Neural progenitor cell (in vitro differentiated cells): ENCODE data around the gene SLC24A1. TPM values are rescaled to one million over a fixed set of nuclear protein-coding genes. Genes with fewer than 3 reads are reported as not detected.

ENCODE experiments used
- DNase-seq: peaks from one replicate; pipeline ENCODE4 v3.0.0-alpha.2; 2016; ENCODE audit warnings: low spot score
- H2AFZ ChIP-seq: fragments of 200-600 bp; sonication (generic); replicated peaks from 2 replicates; pipeline ENCODE4 v1.6.1; 2016; ENCODE audit warnings: antibody characterized with exemption
- H3F3A ChIP-seq: fragments of 200-600 bp; sonication (generic); 2 replicates; pipeline ENCODE4 v1.6.1; 2016; ENCODE audit warnings: antibody characterized with exemption, low read depth
- H3K27ac ChIP-seq: fragments of 200-600 bp; sonication (generic); 2 replicates; pipeline ENCODE4 v1.5.1; 2016; ENCODE audit warnings: mild to moderate bottlenecking
- H3K27me3 ChIP-seq: fragments of 200-600 bp; sonication (generic); 2 replicates; pipeline ENCODE4 v1.6.1; 2016; ENCODE audit warnings: mild to moderate bottlenecking, moderate library complexity
- H3K36me3 ChIP-seq: fragments of 200-600 bp; sonication (generic); 2 replicates; pipeline ENCODE4 v1.5.1; 2016
- H3K4me1 ChIP-seq: fragments of 200-600 bp; sonication (generic); 2 replicates; pipeline ENCODE4 v1.6.1; 2016; ENCODE audit warnings: mixed run types
- H3K4me2 ChIP-seq: fragments of 200-600 bp; sonication (generic); 2 replicates; pipeline ENCODE4 v1.6.1; 2016
- H3K4me3 ChIP-seq: fragments of 200-600 bp; sonication (generic); 2 replicates; pipeline ENCODE4 v1.5.1; 2016
- H3K79me2 ChIP-seq: fragments of 200-600 bp; sonication (generic); 2 replicates; pipeline ENCODE4 v1.6.1; 2016; ENCODE audit warnings: low read depth
- H3K9ac ChIP-seq: fragments of 200-600 bp; sonication (generic); 2 replicates; pipeline ENCODE4 v1.6.1; 2016
- H3K9me3 ChIP-seq: fragments of 200-600 bp; sonication (generic); 2 replicates; pipeline ENCODE4 v1.5.1; 2016; ENCODE audit warnings: low read depth
- H4K20me1 ChIP-seq: fragments of 200-600 bp; sonication (generic); 2 replicates; pipeline ENCODE4 v1.6.1; 2016; ENCODE audit warnings: low read depth
- H3K27ac Mint-ChIP-seq: 3 replicates; pipeline ENCODE4 v1.8.0; 2021; ENCODE audit warnings: mixed read lengths
- H3K27me3 Mint-ChIP-seq: 2 replicates; pipeline ENCODE4 v1.8.0; 2022; ENCODE audit warnings: low read depth, mild to moderate bottlenecking, inconsistent platforms, moderate library complexity, mixed read lengths; ENCODE audit not compliant: insufficient read depth
- H3K36me3 Mint-ChIP-seq: 3 replicates; pipeline ENCODE4 v1.8.0; 2021; ENCODE audit warnings: mixed read lengths
- H3K4me1 Mint-ChIP-seq: 3 replicates; pipeline ENCODE4 v1.8.0; 2021; ENCODE audit warnings: mixed read lengths
- H3K4me3 Mint-ChIP-seq: 3 replicates; pipeline ENCODE4 v1.8.0; 2021; ENCODE audit warnings: mild to moderate bottlenecking, moderate library complexity, mixed read lengths
- H3K9me3 Mint-ChIP-seq: 3 replicates; pipeline ENCODE4 v1.8.0; 2020; ENCODE audit warnings: mixed read lengths
- CTCF ChIP-seq: fragments of 200-600 bp; sonication (generic); IDR thresholded peaks from 2 replicates; pipeline ENCODE4 v1.5.1; 2017; ENCODE audit warnings: antibody characterized with exemption, mild to moderate bottlenecking
- EZH2 ChIP-seq: fragments of 200-600 bp; sonication (generic); IDR thresholded peaks from 2 replicates; pipeline ENCODE4 v1.6.1; 2017; ENCODE audit warnings: antibody characterized with exemption, mild to moderate bottlenecking, moderate library complexity
- EZH2phosphoT487 ChIP-seq: fragments of 200-600 bp; sonication (generic); IDR thresholded peaks from 2 replicates; pipeline ENCODE4 v1.6.1; 2017; ENCODE audit warnings: antibody characterized with exemption
- total RNA-seq: library from RNA; depleted of rRNA; stranded (reverse); fragments of >200 nt; gene quantifications from 2 replicates; pipeline ENCODE4 v1.2.3, GENCODE V29; 2015; ENCODE audit warnings: low replicate concordance

The SLC24A1 gene
- total RNA-seq, 1 donor from 2014 or later: 10.6 TPM

- Mint-ChIP-seq H3K4me3 (no peak overlapping the region), H3K27ac (no peak overlapping the region), H3K27me3 (no peaks in the 10 kb centered on the region), H3K9me3 (no peaks in the 10 kb centered on the region), H3K4me1 (peaks cover 6% of the 10 kb centered on the region), H3K36me3 (no peaks in the 10 kb centered on the region)
- Histone ChIP-seq H3K79me2 (no peaks in the 10 kb centered on the region), H3F3A (no peaks in the 10 kb centered on the region), H3K27ac (no peak overlapping the region), H3K4me2 (no peak overlapping the region), H3K27me3 (no peaks in the 10 kb centered on the region), H4K20me1 (peaks cover 3% of the 10 kb centered on the region), H2AFZ (no peak overlapping the region), H3K4me3 (no peak overlapping the region), H3K9me3 (no peaks in the 10 kb centered on the region), H3K36me3 (no peaks in the 10 kb centered on the region), H3K4me1 (peaks cover 4% of the 10 kb centered on the region), H3K9ac (no peak overlapping the region)
- DNase-seq: peak; percentile 28
- TF ChIP-seq EZH2: no peak
- TF ChIP-seq EZH2phosphoT487: no peak
- no peak for TF ChIP-seq CTCF
Observed at GRCh38 chr15:65633752-65634151, 12.0 kb downstream of the SLC24A1 start.

- Mint-ChIP-seq H3K4me3 (no peak overlapping the region), H3K27ac (no peak overlapping the region), H3K36me3 (no peaks in the 10 kb centered on the region), H3K4me1 (peaks cover 4% of the 10 kb centered on the region), H3K9me3 (no peaks in the 10 kb centered on the region), H3K27me3 (no peaks in the 10 kb centered on the region)
- H3K9ac ChIP-seq: no peak overlapping the region
- no peaks in the 10 kb centered on the region for H3K36me3 ChIP-seq
- no peaks in the 10 kb centered on the region for H3K79me2 ChIP-seq
- no peaks in the 10 kb centered on the region for H3F3A ChIP-seq
- no peak for DNase-seq
- peaks cover 4% of the 10 kb centered on the region for H3K4me1 ChIP-seq
- H3K4me3 ChIP-seq: no peak overlapping the region
- no peaks in the 10 kb centered on the region for H3K27me3 ChIP-seq
- no peak overlapping the region for H3K27ac ChIP-seq
- no peak for TF ChIP-seq EZH2
- no peak for TF ChIP-seq CTCF
- no peak for TF ChIP-seq EZH2phosphoT487
- H2AFZ ChIP-seq: no peak overlapping the region
- no peak overlapping the region for H3K4me2 ChIP-seq
- H4K20me1 ChIP-seq: peaks cover 3% of the 10 kb centered on the region
- no peaks in the 10 kb centered on the region for H3K9me3 ChIP-seq
Observed at GRCh38 chr15:65634356-65634755, 12.6 kb downstream of the SLC24A1 start.

GRCh38 chr15:65638109-65638508, 16.4 kb downstream of the SLC24A1 start:
- Histone ChIP-seq H3K4me2 (no peak overlapping the region), H3K27ac (no peak overlapping the region), H3F3A (no peaks in the 10 kb centered on the region), H3K79me2 (no peaks in the 10 kb centered on the region), H3K4me1 (peaks cover 4% of the 10 kb centered on the region), H3K36me3 (no peaks in the 10 kb centered on the region), H3K9ac (no peak overlapping the region), H4K20me1 (peaks cover 8% of the 10 kb centered on the region), H2AFZ (no peak overlapping the region), H3K9me3 (no peaks in the 10 kb centered on the region), H3K27me3 (no peaks in the 10 kb centered on the region), H3K4me3 (no peak overlapping the region)
- H3K4me3 Mint-ChIP-seq: no peak overlapping the region
- TF ChIP-seq CTCF: no peak
- no peak for TF ChIP-seq EZH2phosphoT487
- no peak for TF ChIP-seq EZH2
- H3K27me3 Mint-ChIP-seq: no peaks in the 10 kb centered on the region
- no peaks in the 10 kb centered on the region for H3K4me1 Mint-ChIP-seq
- H3K27ac Mint-ChIP-seq: no peak overlapping the region
- H3K9me3 Mint-ChIP-seq: no peaks in the 10 kb centered on the region
- no peaks in the 10 kb centered on the region for H3K36me3 Mint-ChIP-seq
- no peak for DNase-seq
